Measurements from ENCODE around the gene METRN.

The METRN gene

DNA sequence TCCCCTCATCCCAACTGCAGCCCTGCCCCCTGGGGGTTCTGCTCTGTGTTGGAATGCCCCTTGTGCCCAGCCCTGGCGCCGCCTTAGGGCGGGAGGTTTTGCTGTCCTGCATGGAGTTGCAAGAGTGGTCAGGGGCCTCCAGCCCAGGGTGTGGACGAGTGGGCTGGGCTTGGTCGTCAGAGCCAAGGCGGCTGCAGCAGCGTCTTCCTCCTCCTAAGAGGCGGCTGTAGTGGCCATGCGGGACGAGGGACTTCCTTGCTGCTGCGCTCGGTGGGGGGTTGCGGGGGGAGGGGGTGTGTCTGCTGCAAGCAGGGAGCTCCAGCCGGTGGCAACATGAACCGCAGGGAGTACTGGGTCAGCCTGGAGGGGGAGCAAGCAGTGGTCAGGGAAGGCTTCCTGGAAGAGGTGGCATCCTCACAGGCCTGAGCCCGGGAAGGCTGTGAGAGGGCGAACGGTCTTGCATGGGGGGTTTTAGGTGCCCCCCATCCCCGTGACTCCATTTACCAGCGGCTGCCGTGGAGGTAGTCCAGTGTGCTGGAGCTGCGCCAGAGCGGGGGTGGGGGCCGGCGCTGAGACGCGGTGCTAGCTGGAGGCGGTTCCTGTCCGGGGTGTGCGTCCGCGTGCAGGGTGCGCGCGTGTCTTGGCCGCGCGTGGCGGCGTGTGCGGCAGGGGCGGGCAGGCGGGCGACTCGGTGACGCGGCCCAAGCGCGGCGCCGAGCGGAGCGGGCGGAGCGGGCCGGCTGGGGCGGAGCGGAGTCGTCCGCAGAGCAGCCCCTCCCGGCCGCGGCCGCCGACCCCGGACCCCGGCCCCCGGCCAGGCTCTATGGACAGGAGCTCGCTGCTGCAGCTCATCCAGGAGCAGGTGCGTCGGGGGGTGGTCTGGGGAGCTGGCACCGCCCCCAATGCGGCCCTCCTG, 39.7 kb upstream of the METRN start, which contains the start of gene RHBDL1:
Gene RHBDL1, plus strand, starts transcription at position 704 of the 916 bp plus-strand sequence. Its CDS starts 120 bp downstream, at position 824.
- TF ChIP-seq, protein P1, sequence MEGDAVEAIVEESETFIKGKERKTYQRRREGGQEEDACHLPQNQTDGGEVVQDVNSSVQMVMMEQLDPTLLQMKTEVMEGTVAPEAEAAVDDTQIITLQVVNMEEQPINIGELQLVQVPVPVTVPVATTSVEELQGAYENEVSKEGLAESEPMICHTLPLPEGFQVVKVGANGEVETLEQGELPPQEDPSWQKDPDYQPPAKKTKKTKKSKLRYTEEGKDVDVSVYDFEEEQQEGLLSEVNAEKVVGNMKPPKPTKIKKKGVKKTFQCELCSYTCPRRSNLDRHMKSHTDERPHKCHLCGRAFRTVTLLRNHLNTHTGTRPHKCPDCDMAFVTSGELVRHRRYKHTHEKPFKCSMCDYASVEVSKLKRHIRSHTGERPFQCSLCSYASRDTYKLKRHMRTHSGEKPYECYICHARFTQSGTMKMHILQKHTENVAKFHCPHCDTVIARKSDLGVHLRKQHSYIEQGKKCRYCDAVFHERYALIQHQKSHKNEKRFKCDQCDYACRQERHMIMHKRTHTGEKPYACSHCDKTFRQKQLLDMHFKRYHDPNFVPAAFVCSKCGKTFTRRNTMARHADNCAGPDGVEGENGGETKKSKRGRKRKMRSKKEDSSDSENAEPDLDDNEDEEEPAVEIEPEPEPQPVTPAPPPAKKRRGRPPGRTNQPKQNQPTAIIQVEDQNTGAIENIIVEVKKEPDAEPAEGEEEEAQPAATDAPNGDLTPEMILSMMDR (IDR thresholded peaks at IDR 0.05; ENCODE audit: control insufficient read depth, insufficient read depth, low read depth, low read length, missing control alignments) = peak; percentile 9
- DNase-seq (ENCODE audit: low read depth) = no peak
- peak within 1 kb of the TSS; percentile 39 for H3K4me3 ChIP-seq (ENCODE audit: control insufficient read depth, low read depth, low read length)

DNA sequence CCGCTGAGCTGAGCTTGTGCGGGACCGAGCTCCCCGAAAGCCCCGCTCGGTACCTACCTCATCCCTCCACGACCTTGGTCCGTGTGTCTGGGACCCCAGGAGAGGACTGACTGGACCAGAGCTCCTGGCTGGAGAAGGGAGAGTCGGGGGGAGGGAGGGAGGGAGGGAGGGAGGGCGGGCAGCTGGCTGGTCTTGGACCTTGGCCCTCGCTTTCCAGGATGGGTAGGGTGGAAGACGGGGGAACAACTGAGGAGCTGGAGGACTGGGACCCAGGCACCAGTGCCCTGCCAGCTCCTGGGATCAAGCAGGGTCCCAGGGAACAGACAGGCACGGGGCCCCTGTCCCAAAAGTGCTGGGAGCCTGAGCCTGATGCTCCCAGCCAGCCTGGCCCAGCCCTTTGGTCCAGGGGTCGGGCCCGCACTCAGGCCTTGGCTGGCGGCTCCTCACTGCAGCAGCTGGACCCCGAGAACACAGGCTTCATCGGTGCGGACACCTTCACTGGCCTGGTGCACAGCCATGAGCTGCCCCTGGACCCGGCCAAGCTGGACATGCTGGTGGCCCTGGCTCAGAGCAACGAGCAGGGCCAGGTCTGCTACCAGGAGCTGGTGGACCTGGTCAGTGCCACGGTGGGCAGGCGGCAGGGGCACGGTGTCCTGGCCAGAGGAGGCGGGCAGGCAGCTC, 38.9 kb upstream of the METRN start:
- H3K4me3 ChIP-seq (ENCODE audit: control insufficient read depth, low read depth, low read length) = peak overlapping the region; percentile 39
- TF ChIP-seq, protein P1 (IDR thresholded peaks at IDR 0.05; ENCODE audit: control insufficient read depth, insufficient read depth, low read depth, low read length, missing control alignments) = no peak
- DNase-seq (ENCODE audit: low read depth) = no peak

DNA sequence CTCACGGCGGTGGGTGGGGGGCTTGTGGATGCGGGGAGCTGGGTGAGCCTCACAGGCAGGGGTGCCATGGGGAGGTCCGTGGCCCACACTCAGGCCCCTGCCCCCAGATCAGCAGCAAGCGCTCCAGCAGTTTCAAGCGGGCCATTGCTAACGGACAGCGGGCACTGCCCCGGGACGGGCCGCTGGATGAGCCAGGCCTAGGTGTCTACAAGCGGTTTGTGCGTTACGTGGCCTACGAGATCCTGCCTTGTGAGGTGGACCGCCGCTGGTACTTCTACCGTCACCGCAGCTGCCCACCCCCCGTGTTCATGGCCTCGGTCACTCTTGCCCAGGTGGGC, 38.4 kb upstream of the METRN start:
- DNase-seq (ENCODE audit: low read depth) = no peak
- TF ChIP-seq, protein P1 (IDR thresholded peaks at IDR 0.05; ENCODE audit: control insufficient read depth, insufficient read depth, low read depth, low read length, missing control alignments) = no peak
- H3K4me3 ChIP-seq (ENCODE audit: control insufficient read depth, low read depth, low read length) = no peak overlapping the region

DNA sequence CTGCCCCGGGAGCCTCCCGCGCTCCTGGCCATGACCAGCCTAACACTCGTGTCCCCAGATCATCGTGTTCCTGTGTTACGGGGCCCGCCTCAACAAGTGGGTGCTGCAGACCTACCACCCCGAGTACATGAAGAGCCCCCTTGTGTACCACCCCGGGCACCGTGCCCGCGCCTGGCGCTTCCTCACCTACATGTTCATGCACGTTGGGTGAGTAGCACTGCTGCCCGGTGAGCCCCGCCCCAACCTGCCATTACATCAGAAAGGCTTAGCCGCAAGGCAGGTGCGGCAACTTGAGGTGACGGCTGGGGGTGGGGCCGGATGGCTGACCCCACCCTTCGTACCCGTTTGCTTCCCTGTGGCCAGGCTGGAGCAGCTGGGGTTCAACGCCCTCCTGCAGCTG, 38.0 kb upstream of the METRN start:
- TF ChIP-seq, protein P1 (IDR thresholded peaks at IDR 0.05; ENCODE audit: control insufficient read depth, insufficient read depth, low read depth, low read length, missing control alignments) = no peak
- H3K4me3 ChIP-seq (ENCODE audit: control insufficient read depth, low read depth, low read length) = no peak overlapping the region
- no peak for DNase-seq (ENCODE audit: low read depth)

DNA sequence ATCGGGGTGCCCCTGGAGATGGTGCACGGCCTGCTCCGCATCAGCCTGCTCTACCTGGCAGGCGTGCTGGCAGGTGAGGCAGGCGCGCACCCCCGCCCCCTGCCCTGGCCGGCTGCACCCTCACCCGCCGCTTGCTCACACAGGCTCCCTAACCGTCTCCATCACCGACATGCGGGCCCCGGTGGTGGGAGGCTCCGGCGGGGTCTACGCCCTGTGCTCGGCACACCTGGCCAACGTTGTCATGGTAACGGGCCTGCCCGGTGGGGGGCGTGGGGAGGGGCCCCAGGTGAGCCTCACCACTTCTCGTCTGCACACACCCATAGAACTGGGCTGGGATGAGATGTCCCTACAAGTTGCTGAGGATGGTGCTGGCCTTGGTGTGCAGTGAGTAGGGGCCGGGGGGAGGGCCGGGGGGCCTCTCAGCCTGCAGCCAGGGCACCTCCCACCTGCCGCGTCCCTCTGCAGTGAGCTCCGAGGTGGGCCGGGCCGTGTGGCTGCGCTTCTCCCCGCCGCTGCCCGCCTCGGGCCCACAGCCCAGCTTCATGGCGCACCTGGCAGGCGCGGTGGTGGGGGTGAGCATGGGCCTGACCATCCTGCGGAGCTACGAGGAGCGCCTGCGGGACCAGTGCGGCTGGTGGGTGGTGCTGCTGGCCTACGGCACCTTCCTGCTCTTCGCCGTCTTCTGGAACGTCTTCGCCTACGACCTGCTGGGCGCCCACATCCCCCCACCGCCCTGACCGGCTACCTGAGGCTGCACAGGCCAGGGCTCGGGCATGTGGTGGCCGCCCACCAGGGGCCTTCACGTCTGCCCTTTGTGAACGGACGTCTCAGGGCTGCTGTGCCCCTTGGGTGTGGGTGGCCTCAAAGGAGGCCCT, 37.4 kb upstream of the METRN start:
- DNase-seq (ENCODE audit: low read depth) = no peak
- TF ChIP-seq, protein P1 (IDR thresholded peaks at IDR 0.05; ENCODE audit: control insufficient read depth, insufficient read depth, low read depth, low read length, missing control alignments) = no peak
- H3K4me3 ChIP-seq (ENCODE audit: control insufficient read depth, low read depth, low read length) = no peak overlapping the region

DNA sequence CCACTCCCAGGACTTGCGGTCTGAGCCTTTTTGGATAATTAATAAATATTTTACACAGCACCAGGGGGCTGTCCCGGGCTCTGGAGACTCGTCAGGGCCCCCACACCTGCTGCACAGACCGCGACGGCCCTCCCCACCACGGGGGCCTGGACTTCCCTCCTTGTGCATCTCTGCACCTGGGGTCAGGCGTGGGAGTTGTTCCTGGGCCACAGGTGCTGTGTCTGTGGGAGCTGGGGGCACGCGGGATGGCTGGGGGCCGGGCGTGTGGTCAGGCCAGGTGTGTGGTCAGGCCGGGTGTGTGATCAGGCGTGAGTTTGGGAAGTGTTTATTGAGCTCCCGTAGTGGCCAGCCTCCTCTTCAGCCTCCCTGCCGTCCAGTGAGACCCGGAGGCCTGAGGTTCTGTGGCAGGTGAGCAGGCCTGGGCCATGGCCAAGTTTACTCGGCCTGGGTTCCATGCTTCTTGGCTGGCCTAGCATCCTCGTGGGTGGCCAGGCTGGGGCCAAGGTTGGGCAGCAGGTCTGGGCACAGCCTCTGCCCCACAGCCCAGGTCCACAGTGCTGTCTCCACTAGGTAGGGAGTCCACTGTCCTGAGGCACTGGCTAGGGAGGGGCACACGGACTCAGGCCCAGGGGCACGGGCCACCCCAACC, 36.6 kb upstream of the METRN start:
- no peak for DNase-seq (ENCODE audit: low read depth)
- TF ChIP-seq, protein P1 (IDR thresholded peaks at IDR 0.05; ENCODE audit: control insufficient read depth, insufficient read depth, low read depth, low read length, missing control alignments) = no peak
- H3K4me3 ChIP-seq (ENCODE audit: control insufficient read depth, low read depth, low read length) = no peak overlapping the region

All from AG09309 (cell line).